Stimulated activated CD4-positive, alpha-beta T cell treated with anti-CD3 and anti-CD28 coated beads, Interleukin-15, amount 100 ng/mL, for 24 hours (primary cell): ENCODE measurements around the gene SORBS1.

Experiments used
- DNase-seq: peaks from one replicate; pipeline ENCODE4 v3.0.0-alpha.2; 2020

SORBS1 gene

GRCh38 chr10:95511314-95511713 is 49.9 kb downstream of the SORBS1 start:
- DNase-seq, result no peak

- DNase-seq, result no peak
Measured at GRCh38 chr10:95509251-95509650, 51.9 kb downstream of the SORBS1 start.

GRCh38 chr10:95508730-95509129 is 52.4 kb downstream of the SORBS1 start:
- no peak for DNase-seq

GRCh38 chr10:95506056-95506737 is 55.0 kb downstream of the SORBS1 start:
- no peak for DNase-seq

GRCh38 chr10:95505641-95506040 is 55.5 kb downstream of the SORBS1 start:
- DNase-seq, result no peak

- DNase-seq, result no peak
Measured at GRCh38 chr10:95505084-95505610, 56.0 kb downstream of the SORBS1 start.

GRCh38 chr10:95504246-95504691 is 56.9 kb downstream of the SORBS1 start:
- no peak for DNase-seq

GRCh38 chr10:95503526-95503925 is 57.6 kb downstream of the SORBS1 start:
- no peak for DNase-seq

GRCh38 chr10:95503001-95503400 is 58.2 kb downstream of the SORBS1 start:
- DNase-seq, result no peak

GRCh38 chr10:95502377-95502776 is 58.8 kb downstream of the SORBS1 start:
- DNase-seq, result no peak

- DNase-seq, result no peak
Measured at GRCh38 chr10:95501203-95502094, 59.7 kb downstream of the SORBS1 start.

- no peak for DNase-seq
Measured at GRCh38 chr10:95500649-95501048, 60.5 kb downstream of the SORBS1 start.

- DNase-seq, result no peak
Measured at GRCh38 chr10:95500097-95500496, 61.1 kb downstream of the SORBS1 start.

GRCh38 chr10:95499482-95499989 is 61.6 kb downstream of the SORBS1 start:
- no peak for DNase-seq

- DNase-seq, result no peak
Measured at GRCh38 chr10:95496951-95497350, 64.2 kb downstream of the SORBS1 start.

- DNase-seq, result no peak
Measured at GRCh38 chr10:95496246-95496911, 64.8 kb downstream of the SORBS1 start.

GRCh38 chr10:95493862-95494261 is 67.3 kb downstream of the SORBS1 start:
- no peak for DNase-seq

GRCh38 chr10:95487994-95488393 is 73.2 kb downstream of the SORBS1 start:
- no peak for DNase-seq

- DNase-seq, result no peak
Measured at GRCh38 chr10:95485056-95485844, 75.9 kb downstream of the SORBS1 start.

- DNase-seq, result no peak
Measured at GRCh38 chr10:95482501-95483233, 78.5 kb downstream of the SORBS1 start.

GRCh38 chr10:95480901-95481491 is 80.2 kb downstream of the SORBS1 start:
- DNase-seq, result no peak
